Measurements from ENCODE around the gene GAN.

The GAN gene

GRCh38 chr16:81314603-81315270, at the start of gene GAN:
Gene GAN, plus strand, starts transcription at chr16:81314962. Its CDS starts 152 bp downstream, at chr16:81315114.
- peak within 1 kb of the TSS; percentile 76 to 87 (median 83) for H3K27ac ChIP-seq
- peaks cover 0 to 7% (median 0%) of the 10 kb centered on the region in 11 experiments; a peak in 2 of 22 replicates for H3K36me3 ChIP-seq
- H3K27me3 ChIP-seq = no peaks in the 10 kb centered on the region
- H4K20me1 ChIP-seq = peaks cover 17 to 50% (median 43%) of the 10 kb centered on the region in 11 experiments; a peak in 20 of 22 replicates
- H3K9ac ChIP-seq = peak within 1 kb of the TSS; percentile 85 to 93 (median 88)
- no peaks in the 10 kb centered on the region for H3K9me3 ChIP-seq (replicated peaks in 1 of 11)
- TF ChIP-seq Cebpa-rat (IDR thresholded peaks at IDR 0.05) = no peak
- H3K4me1 ChIP-seq = peaks cover 17 to 33% (median 26%) of the 10 kb centered on the region in 10 experiments
- H3K4me3 ChIP-seq = peak within 1 kb of the TSS; percentile 87 to 98 (median 96)
- H3K4me2 ChIP-seq = peak within 1 kb of the TSS; percentile 85 to 98 (median 92)

GRCh38 chr16:81265052-81265451, 49.7 kb upstream of the GAN start:
- Histone ChIP-seq H3K4me3 (no peak overlapping the region), H3K36me3 (no peaks in the 10 kb centered on the region), H4K20me1 (no peaks in the 10 kb centered on the region), H3K4me1 (peaks cover 0 to 6% (median 0%) of the 10 kb centered on the region in 10 experiments; a peak in 1 of 20 replicates), H3K9ac (no peak overlapping the region), H3K27ac (no peak overlapping the region), H3K27me3 (no peaks in the 10 kb centered on the region), H3K9me3 (replicated peaks in 1 of 11) (peaks cover 5 to 14% (median 10%) of the 10 kb centered on the region in 11 experiments; a peak in 17 of 22 replicates), H3K4me2 (no peak overlapping the region)
- TF ChIP-seq Cebpa-rat (IDR thresholded peaks at IDR 0.05) = no peak

GRCh38 chr16:81265658-81266451, 48.9 kb upstream of the GAN start:
- no peak for TF ChIP-seq Cebpa-rat (IDR thresholded peaks at IDR 0.05)
- Histone ChIP-seq H3K4me1 (peaks cover 0 to 6% (median 0%) of the 10 kb centered on the region in 10 experiments; a peak in 1 of 20 replicates), H3K9ac (no peak overlapping the region), H3K27ac (no peak overlapping the region), H3K36me3 (no peaks in the 10 kb centered on the region), H3K27me3 (no peaks in the 10 kb centered on the region), H3K4me2 (no peak overlapping the region), H3K9me3 (replicated peaks in 1 of 11) (peaks cover 5 to 14% (median 10%) of the 10 kb centered on the region in 11 experiments; a peak in 17 of 22 replicates), H4K20me1 (no peaks in the 10 kb centered on the region), H3K4me3 (no peak overlapping the region)

GRCh38 chr16:81266680-81267095, 48.1 kb upstream of the GAN start:
- Histone ChIP-seq H3K4me1 (peaks cover 0 to 6% (median 0%) of the 10 kb centered on the region in 10 experiments; a peak in 1 of 20 replicates), H3K4me3 (no peak overlapping the region), H3K9me3 (replicated peaks in 1 of 11) (peaks cover 5 to 13% (median 9%) of the 10 kb centered on the region in 11 experiments; a peak in 17 of 22 replicates), H3K27ac (no peak overlapping the region), H3K9ac (no peak overlapping the region), H3K36me3 (no peaks in the 10 kb centered on the region), H4K20me1 (no peaks in the 10 kb centered on the region), H3K4me2 (peak overlapping the region in 1 of 11 experiments; percentile 2; a peak in 1 of 22 replicates), H3K27me3 (no peaks in the 10 kb centered on the region)
- no peak for TF ChIP-seq Cebpa-rat (IDR thresholded peaks at IDR 0.05)

GRCh38 chr16:81268509-81268908, 46.3 kb upstream of the GAN start:
- no peak overlapping the region for H3K4me3 ChIP-seq
- H3K27me3 ChIP-seq = no peaks in the 10 kb centered on the region
- 0 out of 22 replicates have a peak, but pooled peaks cover 0 to 5% (median 0%) of the 10 kb centered on the region in 11 experiments for H3K9me3 ChIP-seq (replicated peaks in 1 of 11)
- no peaks in the 10 kb centered on the region for H4K20me1 ChIP-seq
- no peaks in the 10 kb centered on the region for H3K36me3 ChIP-seq
- no peak for TF ChIP-seq Cebpa-rat (IDR thresholded peaks at IDR 0.05)
- no peak overlapping the region for H3K27ac ChIP-seq
- H3K9ac ChIP-seq = no peak overlapping the region
- peaks cover 0 to 6% (median 0%) of the 10 kb centered on the region in 10 experiments; a peak in 1 of 20 replicates for H3K4me1 ChIP-seq
- H3K4me2 ChIP-seq = no peak overlapping the region

- no peak overlapping the region for H3K27ac ChIP-seq
- no peaks in the 10 kb centered on the region for H3K9me3 ChIP-seq (replicated peaks in 1 of 11)
- TF ChIP-seq Cebpa-rat (IDR thresholded peaks at IDR 0.05) = no peak
- H3K4me1 ChIP-seq = no peaks in the 10 kb centered on the region
- no peaks in the 10 kb centered on the region for H3K36me3 ChIP-seq
- no peaks in the 10 kb centered on the region for H3K27me3 ChIP-seq
- H3K4me2 ChIP-seq = no peak overlapping the region
- no peak overlapping the region for H3K4me3 ChIP-seq
- no peaks in the 10 kb centered on the region for H4K20me1 ChIP-seq
- H3K9ac ChIP-seq = no peak overlapping the region
Observed at GRCh38 chr16:81273223-81273950, 41.4 kb upstream of the GAN start.

GRCh38 chr16:81275064-81275532, 39.7 kb upstream of the GAN start:
- Histone ChIP-seq H3K27ac (no peak overlapping the region), H3K4me1 (peaks cover 0 to 7% (median 0%) of the 10 kb centered on the region in 10 experiments; a peak in 4 of 20 replicates), H3K4me3 (no peak overlapping the region), H3K9ac (no peak overlapping the region), H3K9me3 (replicated peaks in 1 of 11) (no peaks in the 10 kb centered on the region), H3K27me3 (no peaks in the 10 kb centered on the region), H4K20me1 (no peaks in the 10 kb centered on the region), H3K4me2 (no peak overlapping the region), H3K36me3 (no peaks in the 10 kb centered on the region)
- no peak for TF ChIP-seq Cebpa-rat (IDR thresholded peaks at IDR 0.05)

GRCh38 chr16:81275795-81276194, 39.0 kb upstream of the GAN start:
- Histone ChIP-seq H3K27ac (no peak overlapping the region), H3K36me3 (no peaks in the 10 kb centered on the region), H3K4me1 (peaks cover 0 to 13% (median 0%) of the 10 kb centered on the region in 10 experiments; a peak in 8 of 20 replicates), H3K9ac (no peak overlapping the region), H3K4me2 (no peak overlapping the region), H3K27me3 (no peaks in the 10 kb centered on the region), H4K20me1 (no peaks in the 10 kb centered on the region), H3K4me3 (no peak overlapping the region), H3K9me3 (replicated peaks in 1 of 11) (no peaks in the 10 kb centered on the region)
- TF ChIP-seq Cebpa-rat (IDR thresholded peaks at IDR 0.05) = no peak

Measured in BLaER1 treated with 17β-estradiol and CSF1 and Interleukin-3, amounts not matched to agents 10 nM and 100 nM (cell line).